Measurements from ENCODE around the gene S100A2. TPM values are rescaled to one million over a fixed set of nuclear protein-coding genes. Genes with fewer than 3 reads are reported as not detected.
"Not testable (repeated sequence)": the region's sequence is repeated elsewhere in the genome, so short reads cannot be mapped to it uniquely, and the experiment has no call there.

The S100A2 gene
- total RNA-seq, 1 donor from 2014 or later = not detected

- Mint-ChIP-seq H3K27me3 (ENCODE audit: low read depth) (no peaks in the 10 kb centered on the region), H3K4me1 (peaks cover 50% of the 10 kb centered on the region), H3K4me3 (peak overlapping the region; percentile 71), H3K27ac (ENCODE audit: unreplicated experiment) (peak overlapping the region; percentile 97), H3K36me3 (ENCODE audit: low read depth) (no peaks in the 10 kb centered on the region), H3K9me3 (no peaks in the 10 kb centered on the region)
- no peak for TF ChIP-seq CTCF (conservative IDR thresholded peaks at IDR 0.05)
- no peak for DNase-seq (ENCODE audit: low read depth, low spot score)
Measured at GRCh38 chr1:153567621-153568366, 2.1 kb upstream of the S100A2 start.

- no peak for TF ChIP-seq CTCF (conservative IDR thresholded peaks at IDR 0.05)
- peak; percentile 40 for DNase-seq (ENCODE audit: low read depth, low spot score)
- Mint-ChIP-seq H3K9me3 (no peaks in the 10 kb centered on the region), H3K27ac (ENCODE audit: unreplicated experiment) (peak overlapping the region; percentile 98), H3K4me1 (peaks cover 43% of the 10 kb centered on the region), H3K4me3 (peak overlapping the region; percentile 64), H3K27me3 (ENCODE audit: low read depth) (no peaks in the 10 kb centered on the region), H3K36me3 (ENCODE audit: low read depth) (no peaks in the 10 kb centered on the region)
Measured at GRCh38 chr1:153566414-153567371, 1.0 kb upstream of the S100A2 start.

GRCh38 chr1:153563991-153564390 lies 1.7 kb downstream of the S100A2 start:
- Mint-ChIP-seq H3K27ac (ENCODE audit: unreplicated experiment) (no peak overlapping the region), H3K4me1 (peaks cover 33% of the 10 kb centered on the region), H3K4me3 (no peak overlapping the region), H3K27me3 (ENCODE audit: low read depth) (no peaks in the 10 kb centered on the region), H3K9me3 (no peaks in the 10 kb centered on the region), H3K36me3 (ENCODE audit: low read depth) (no peaks in the 10 kb centered on the region)
- TF ChIP-seq CTCF (conservative IDR thresholded peaks at IDR 0.05) = no peak
- DNase-seq (ENCODE audit: low read depth, low spot score) = no peak

GRCh38 chr1:153563483-153563901 lies 2.2 kb downstream of the S100A2 start:
- no peak overlapping the region for H3K4me3 Mint-ChIP-seq

GRCh38 chr1:153562021-153562420 lies 3.6 kb downstream of the S100A2 start:
- H3K36me3 Mint-ChIP-seq (ENCODE audit: low read depth); H3K27ac Mint-ChIP-seq (ENCODE audit: unreplicated experiment); DNase-seq (ENCODE audit: low read depth, low spot score); H3K9me3 Mint-ChIP-seq; H3K4me3 Mint-ChIP-seq; H3K27me3 Mint-ChIP-seq (ENCODE audit: low read depth): not testable (repeated sequence)
- H3K4me1 Mint-ChIP-seq = peaks cover 14% of the 10 kb centered on the region

More at GRCh38 chr1:153563483-153563901, 2.2 kb downstream of the S100A2 start:
- DNase-seq (ENCODE audit: low read depth, low spot score) = no peak
- no peaks in the 10 kb centered on the region for H3K9me3 Mint-ChIP-seq
- H3K27me3 Mint-ChIP-seq (ENCODE audit: low read depth) = no peaks in the 10 kb centered on the region
- no peak overlapping the region for H3K27ac Mint-ChIP-seq (ENCODE audit: unreplicated experiment)
- H3K4me1 Mint-ChIP-seq = peaks cover 28% of the 10 kb centered on the region
- no peaks in the 10 kb centered on the region for H3K36me3 Mint-ChIP-seq (ENCODE audit: low read depth)
- TF ChIP-seq CTCF (conservative IDR thresholded peaks at IDR 0.05) = no peak

All from neural crest cell (in vitro differentiated cells).